Panc1 (cell line): ENCODE results near the gene MRC2. TPM values are rescaled to one million over a fixed set of nuclear protein-coding genes. Genes with fewer than 3 reads are reported as not detected.
A peak's percentile ranks its signal among the peaks of the same experiment; 100 is the strongest.

Source experiments
- ATAC-seq: fragments of 200-7000 bp; cut with Tn5 transposase; 2 replicates; pipeline ENCODE4 v1.9.1; 2020; ENCODE audit warnings: mild to moderate bottlenecking, moderate library complexity
- BruUV-seq: library from RNA; stranded (reverse); fragments of 400-500 nt; replicated peaks from 2 replicates; lab custom pipeline; 2021; lab: Mats Ljungman, UMichigan
- CTCF ChIA-PET: fragments of 300-600 bp; sonication (Branson Sonifier 250); formaldehyde crosslinking; loops from one replicate; lab custom pipeline; 2022; ENCODE audit warnings: antibody characterized with exemption; lab: Charles Lee
- POLR2A ChIA-PET: fragments of 300-600 bp; sonication (Branson Sonifier 250); formaldehyde crosslinking; loops from one replicate; lab custom pipeline; 2022; ENCODE audit warnings: antibody characterized with exemption; lab: Charles Lee
- DNase-seq: peaks from one replicate; pipeline ENCODE4 v3.0.0-alpha.2; 2010; ENCODE audit warnings: low read depth, low spot score
- H3K27ac ChIP-seq: 2 replicates; pipeline ENCODE4 v1.5.1; 2011; ENCODE audit warnings: mild to moderate bottlenecking, low read length, inconsistent platforms
- H3K27me3 ChIP-seq: fragments of 200-500 bp; sonication (Bioruptor generic); 2 replicates; pipeline ENCODE4 v1.6.0; 2014; ENCODE audit warnings: low read length, inconsistent platforms; ENCODE audit not compliant: control insufficient read depth, insufficient read depth
- H3K36me3 ChIP-seq: fragments of 200-500 bp; sonication (Bioruptor generic); 2 replicates; pipeline ENCODE4 v1.5.1; 2014; ENCODE audit warnings: inconsistent platforms, mild to moderate bottlenecking, low read length, moderate library complexity; ENCODE audit not compliant: control insufficient read depth, insufficient read depth
- H3K4me1 ChIP-seq: 2 replicates; pipeline ENCODE4 v1.5.1; 2011; ENCODE audit warnings: inconsistent platforms, mild to moderate bottlenecking, low read length, moderate library complexity; ENCODE audit not compliant: control insufficient read depth, insufficient read depth
- H3K4me3 ChIP-seq, 2 experiments: 2 replicates each; pipeline ENCODE4 v1.5.1; 2011 to 2012; ENCODE audit warnings: low read depth in 2 of 2, low read length in 2 of 2, mild to moderate bottlenecking in 2 of 2, inconsistent platforms in 1 of 2, moderate library complexity in 1 of 2
- H3K9me3 ChIP-seq: fragments of 200-500 bp; sonication (Bioruptor generic); 2 replicates; pipeline ENCODE4 v1.5.1; 2014; ENCODE audit warnings: low read depth, mild to moderate bottlenecking, inconsistent platforms, low read length, moderate library complexity; ENCODE audit not compliant: control insufficient read depth, insufficient read depth
- POLR2AphosphoS5 ChIP-seq: IDR thresholded peaks from 2 replicates; pipeline ENCODE4 v1.6.1; 2012; ENCODE audit warnings: mild to moderate bottlenecking, low read depth, low read length, moderate library complexity
- SIN3A ChIP-seq: IDR thresholded peaks from 2 replicates; pipeline ENCODE4 v1.6.1; 2012; ENCODE audit warnings: low read depth, mild to moderate bottlenecking, low read length, moderate library complexity, borderline replicate concordance; ENCODE audit not compliant: insufficient read depth
- TCF7L2 ChIP-seq: IDR thresholded peaks from 2 replicates; pipeline ENCODE4 v1.6.1; 2011; ENCODE audit warnings: mild to moderate bottlenecking, low read depth, low read length, inconsistent platforms
- in situ Hi-C: cut with HindIII; loops from 2 replicates; pipeline ENCODE4 v1.10.0; 2016; ENCODE audit warnings: low sequenced_read_pairs, low pct_unique_long_range_greater_than_20kb
- intact Hi-C: fragments of 100-400 bp; cut with micrococcal nuclease; formaldehyde crosslinking; loops from one replicate; pipeline ENCODE4 v1.10.0; 2022; ENCODE audit not compliant: unreplicated experiment
- total RNA-seq: library from RNA; stranded (reverse); gene quantifications from one replicate; pipeline ENCODE4 v1.2.1, GENCODE V29; 2021; ENCODE audit not compliant: unreplicated experiment
- TF ChIP-seq, protein P1 (sequence below): fragments of 450-650 bp; IDR thresholded peaks from 2 replicates; pipeline ENCODE4 v1.5.1; 2017; ENCODE audit warnings: mild to moderate bottlenecking
- TF ChIP-seq, protein P2 (sequence below), 2 experiments: IDR thresholded peaks; 2 replicates each; pipeline ENCODE4 v1.6.1; 2011 to 2012; ENCODE audit warnings: low read depth in 2 of 2, control low read depth in 1 of 2, low read length in 1 of 2, mild to moderate bottlenecking in 1 of 2, moderate library complexity in 1 of 2; ENCODE audit not compliant: insufficient read depth in 1 of 2

MRC2 gene
- total RNA-seq, 1 experiment from 2014 or later: 120 TPM

GRCh38 chr17:62670202-62670821, 42.8 kb downstream of the MRC2 start:
- CTCF ChIA-PET: no interaction called here
- intact Hi-C loops: loop anchor here (10.0 kb wide), 1 partner anchor 734 kb away; no protein-coding TSS in a partner anchor

DNA sequence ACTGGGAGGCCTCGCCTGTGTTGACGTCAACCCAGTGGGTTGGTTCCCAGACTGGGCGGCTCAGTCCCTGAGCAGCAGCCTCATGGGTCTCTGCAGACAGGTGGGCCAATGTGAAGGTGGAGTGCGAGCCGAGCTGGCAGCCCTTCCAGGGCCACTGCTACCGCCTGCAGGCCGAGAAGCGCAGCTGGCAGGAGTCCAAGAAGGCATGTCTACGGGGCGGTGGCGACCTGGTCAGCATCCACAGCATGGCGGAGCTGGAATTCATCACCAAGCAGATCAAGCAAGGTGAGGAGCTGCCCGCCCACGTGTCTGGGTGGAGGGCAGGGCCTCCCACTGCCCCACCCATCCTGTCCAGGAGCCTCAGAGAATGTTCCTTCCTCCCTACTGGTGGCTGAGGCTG, 44.1 kb downstream of the MRC2 start:
- Histone ChIP-seq H3K9me3 (no peaks in the 10 kb centered on the region), H3K4me3 (no peak overlapping the region), H3K27me3 (no peaks in the 10 kb centered on the region), H3K27ac (no peak overlapping the region), H3K4me1 (no peaks in the 10 kb centered on the region; the same call in 1 of the 2 replicates), H3K36me3 (peaks cover under 1% of the 10 kb centered on the region)
- BruUV-seq: no TSS peak
- DNase-seq: no peak
- POLR2A ChIA-PET: interaction anchor here (0.6 kb wide), 1 partner anchor 735 kb away, joined by 3 read pairs; no protein-coding TSS in a partner anchor
- CTCF ChIA-PET: interaction anchor here (1.0 kb wide), 1 partner anchor 296 kb away, joined by 3 read pairs; no protein-coding TSS in a partner anchor
- in situ Hi-C loops: no loop called here
- 0 out of 2 replicates have a peak, but pooled peaks have one; percentile 10 for ATAC-seq
- TF ChIP-seq TCF7L2 (no peak), POLR2AphosphoS5 (no peak)
- intact Hi-C loops: loop anchor here (10.0 kb wide), 1 partner anchor 733 kb away; no protein-coding TSS in a partner anchor

More at GRCh38 chr17:62670202-62670821, 42.8 kb downstream of the MRC2 start:
- H3K4me1 ChIP-seq: no peaks in the 10 kb centered on the region; the same call in 1 of the 2 replicates
- in situ Hi-C loops: no loop called here
- H3K9me3 ChIP-seq: no peaks in the 10 kb centered on the region
- ATAC-seq (no peak), DNase-seq (no peak)
- TF ChIP-seq, protein P1, sequence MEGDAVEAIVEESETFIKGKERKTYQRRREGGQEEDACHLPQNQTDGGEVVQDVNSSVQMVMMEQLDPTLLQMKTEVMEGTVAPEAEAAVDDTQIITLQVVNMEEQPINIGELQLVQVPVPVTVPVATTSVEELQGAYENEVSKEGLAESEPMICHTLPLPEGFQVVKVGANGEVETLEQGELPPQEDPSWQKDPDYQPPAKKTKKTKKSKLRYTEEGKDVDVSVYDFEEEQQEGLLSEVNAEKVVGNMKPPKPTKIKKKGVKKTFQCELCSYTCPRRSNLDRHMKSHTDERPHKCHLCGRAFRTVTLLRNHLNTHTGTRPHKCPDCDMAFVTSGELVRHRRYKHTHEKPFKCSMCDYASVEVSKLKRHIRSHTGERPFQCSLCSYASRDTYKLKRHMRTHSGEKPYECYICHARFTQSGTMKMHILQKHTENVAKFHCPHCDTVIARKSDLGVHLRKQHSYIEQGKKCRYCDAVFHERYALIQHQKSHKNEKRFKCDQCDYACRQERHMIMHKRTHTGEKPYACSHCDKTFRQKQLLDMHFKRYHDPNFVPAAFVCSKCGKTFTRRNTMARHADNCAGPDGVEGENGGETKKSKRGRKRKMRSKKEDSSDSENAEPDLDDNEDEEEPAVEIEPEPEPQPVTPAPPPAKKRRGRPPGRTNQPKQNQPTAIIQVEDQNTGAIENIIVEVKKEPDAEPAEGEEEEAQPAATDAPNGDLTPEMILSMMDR: no peak
- TF ChIP-seq, protein P2, sequence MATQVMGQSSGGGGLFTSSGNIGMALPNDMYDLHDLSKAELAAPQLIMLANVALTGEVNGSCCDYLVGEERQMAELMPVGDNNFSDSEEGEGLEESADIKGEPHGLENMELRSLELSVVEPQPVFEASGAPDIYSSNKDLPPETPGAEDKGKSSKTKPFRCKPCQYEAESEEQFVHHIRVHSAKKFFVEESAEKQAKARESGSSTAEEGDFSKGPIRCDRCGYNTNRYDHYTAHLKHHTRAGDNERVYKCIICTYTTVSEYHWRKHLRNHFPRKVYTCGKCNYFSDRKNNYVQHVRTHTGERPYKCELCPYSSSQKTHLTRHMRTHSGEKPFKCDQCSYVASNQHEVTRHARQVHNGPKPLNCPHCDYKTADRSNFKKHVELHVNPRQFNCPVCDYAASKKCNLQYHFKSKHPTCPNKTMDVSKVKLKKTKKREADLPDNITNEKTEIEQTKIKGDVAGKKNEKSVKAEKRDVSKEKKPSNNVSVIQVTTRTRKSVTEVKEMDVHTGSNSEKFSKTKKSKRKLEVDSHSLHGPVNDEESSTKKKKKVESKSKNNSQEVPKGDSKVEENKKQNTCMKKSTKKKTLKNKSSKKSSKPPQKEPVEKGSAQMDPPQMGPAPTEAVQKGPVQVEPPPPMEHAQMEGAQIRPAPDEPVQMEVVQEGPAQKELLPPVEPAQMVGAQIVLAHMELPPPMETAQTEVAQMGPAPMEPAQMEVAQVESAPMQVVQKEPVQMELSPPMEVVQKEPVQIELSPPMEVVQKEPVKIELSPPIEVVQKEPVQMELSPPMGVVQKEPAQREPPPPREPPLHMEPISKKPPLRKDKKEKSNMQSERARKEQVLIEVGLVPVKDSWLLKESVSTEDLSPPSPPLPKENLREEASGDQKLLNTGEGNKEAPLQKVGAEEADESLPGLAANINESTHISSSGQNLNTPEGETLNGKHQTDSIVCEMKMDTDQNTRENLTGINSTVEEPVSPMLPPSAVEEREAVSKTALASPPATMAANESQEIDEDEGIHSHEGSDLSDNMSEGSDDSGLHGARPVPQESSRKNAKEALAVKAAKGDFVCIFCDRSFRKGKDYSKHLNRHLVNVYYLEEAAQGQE (IDR thresholded peaks at IDR 0.05; ENCODE audit: insufficient read depth in 1 of 2, low read depth in 2 of 2, low read length in 1 of 2): no peak
- no peak for TF ChIP-seq POLR2AphosphoS5
- no peak for TF ChIP-seq SIN3A
- no peak for TF ChIP-seq TCF7L2
- POLR2A ChIA-PET: interaction anchor here (0.6 kb wide), 1 partner anchor 179 kb away, joined by 4 read pairs; no protein-coding TSS in a partner anchor
- H3K27ac ChIP-seq: no peak overlapping the region
- H3K27me3 ChIP-seq: no peaks in the 10 kb centered on the region
- no peaks in the 10 kb centered on the region for H3K36me3 ChIP-seq
- no peak overlapping the region for H3K4me3 ChIP-seq
- no TSS peak for BruUV-seq

GRCh38 chr17:62672957-62673356, 45.5 kb downstream of the MRC2 start:
- Histone ChIP-seq H3K9me3 (no peaks in the 10 kb centered on the region), H3K4me1 (no peaks in the 10 kb centered on the region; the same call in 1 of the 2 replicates), H3K27ac (no peak overlapping the region), H3K36me3 (peaks cover 3% of the 10 kb centered on the region), H3K27me3 (no peaks in the 10 kb centered on the region), H3K4me3 (no peak overlapping the region)
- DNase-seq (no peak), ATAC-seq (no peak)
- CTCF ChIA-PET: interaction anchor here (0.7 kb wide), 2 partner anchors 142 to 870 kb away, joined by 3 to 5 read pairs; no protein-coding TSS in a partner anchor
- in situ Hi-C loops: no loop called here
- BruUV-seq: no TSS peak
- POLR2A ChIA-PET: no interaction called here
- intact Hi-C loops: loop anchor here (10.0 kb wide), 1 partner anchor 732 kb away; no protein-coding TSS in a partner anchor
- no peak for TF ChIP-seq SIN3A
- TF ChIP-seq, protein P1: no peak
- no peak for TF ChIP-seq POLR2AphosphoS5
- TF ChIP-seq, protein P2 (IDR thresholded peaks at IDR 0.05; ENCODE audit: insufficient read depth in 1 of 2, low read depth in 2 of 2, low read length in 1 of 2): no peak
- TF ChIP-seq TCF7L2: no peak
